SK-N-SH (cell line): ENCODE results near the gene EPHA6. TPM values are rescaled to one million over a fixed set of nuclear protein-coding genes. Genes with fewer than 3 reads are reported as not detected.

Experiments used
- CTCF ChIA-PET: fragments of 300-600, 350-600 bp; formaldehyde crosslinking; extraction: SDS; loops from one replicate; lab custom pipeline; 2021; lab: Yijun Ruan, JAX
- POLR2A ChIA-PET: fragments of 350-600 bp; sonication (Branson Sonifier 250); formaldehyde crosslinking; extraction: SDS; loops from one replicate; lab custom pipeline; 2020; ENCODE audit warnings: antibody characterized with exemption, inconsistent platforms; lab: Yijun Ruan, JAX
- DNase-seq: peaks from one replicate; pipeline ENCODE4 v3.0.0; 2012
- H2AFZ ChIP-seq: fragments of 200-600 bp; sonication (generic); 2 replicates; pipeline ENCODE4 v1.8.1; 2016; ENCODE audit warnings: antibody characterized with exemption, mild to moderate bottlenecking, low read depth
- H3F3A ChIP-seq: fragments of 200-600 bp; sonication (generic); replicated peaks from 2 replicates; pipeline ENCODE3; 2016; ENCODE audit warnings: antibody characterized with exemption, mild to moderate bottlenecking; ENCODE audit not compliant: insufficient read depth
- H3K27ac ChIP-seq, 2 experiments: fragments of 200-500 bp in 1 of 2; fragments of 200-600 bp in 1 of 2; sonication (Bioruptor generic) in 1 of 2; sonication (generic), shearing (Covaris generic) in 1 of 2; 2 replicates each; pipeline versions ENCODE4 v1.5.1 to v1.6.1; 2014 to 2016; ENCODE audit warnings: low read depth in 2 of 2, inconsistent platforms in 1 of 2, low read length in 1 of 2, mild to moderate bottlenecking in 1 of 2, mixed read lengths in 1 of 2
- H3K27me3 ChIP-seq: fragments of 200-600 bp; sonication (generic), shearing (Covaris generic); 2 replicates; pipeline ENCODE4 v1.6.1; 2016; ENCODE audit warnings: mixed run types; ENCODE audit not compliant: insufficient read depth
- H3K36me3 ChIP-seq, 2 experiments: fragments of 200-500 bp in 1 of 2; fragments of 200-600 bp in 1 of 2; sonication (Bioruptor generic) in 1 of 2; sonication (generic) in 1 of 2; replicated peaks in 1 of 2; 2 replicates each; pipeline versions ENCODE3 to v1.5.1; 2014 to 2016; ENCODE audit warnings: low read length in 1 of 2, mild to moderate bottlenecking in 1 of 2; ENCODE audit not compliant: insufficient read depth in 2 of 2, control insufficient read depth in 1 of 2
- H3K4me1 ChIP-seq, 2 experiments: fragments of 200-500 bp in 1 of 2; fragments of 200-600 bp in 1 of 2; sonication (Bioruptor generic) in 1 of 2; sonication (generic), shearing (Covaris generic) in 1 of 2; 2 replicates each; pipeline versions ENCODE4 v1.5.1 to v1.6.1; 2014 to 2016; ENCODE audit warnings: low read depth in 1 of 2, low read length in 1 of 2, mixed run types in 1 of 2; ENCODE audit not compliant: insufficient read depth in 2 of 2, control insufficient read depth in 1 of 2
- H3K4me2 ChIP-seq: fragments of 200-600 bp; sonication (generic), shearing (Covaris generic); 2 replicates; pipeline ENCODE4 v1.6.1; 2017; ENCODE audit warnings: mixed run types
- H3K4me3 ChIP-seq, 2 experiments: fragments of 200-500 bp in 1 of 2; fragments of 200-600 bp in 1 of 2; sonication (Bioruptor generic) in 1 of 2; sonication (generic), shearing (Covaris generic) in 1 of 2; 2 replicates each; pipeline versions ENCODE4 v1.5.1 to v1.8.1; 2014 to 2016; ENCODE audit warnings: low read depth in 2 of 2, inconsistent platforms in 1 of 2, low read length in 1 of 2, mild to moderate bottlenecking in 1 of 2, mixed read lengths in 1 of 2, moderate library complexity in 1 of 2
- H3K79me2 ChIP-seq: fragments of 200-600 bp; sonication (generic); 2 replicates; pipeline ENCODE4 v1.8.1; 2017; ENCODE audit warnings: mild to moderate bottlenecking; ENCODE audit not compliant: insufficient read depth
- H3K9ac ChIP-seq: fragments of 200-600 bp; sonication (generic); 2 replicates; pipeline ENCODE4 v1.6.1; 2017; ENCODE audit warnings: mixed run types
- H3K9me2 ChIP-seq: fragments of 200-600 bp; sonication (generic); 2 replicates; pipeline ENCODE4 v1.6.1; 2017; ENCODE audit warnings: mixed run types
- H3K9me3 ChIP-seq: fragments of 200-600 bp; sonication (generic); 2 replicates; pipeline ENCODE4 v1.6.1; 2017; ENCODE audit warnings: mixed run types, mild to moderate bottlenecking, moderate library complexity
- H4K20me1 ChIP-seq: fragments of 200-600 bp; sonication (generic); 2 replicates; pipeline ENCODE4 v1.6.1; 2017; ENCODE audit warnings: mild to moderate bottlenecking, mixed run types; ENCODE audit not compliant: insufficient read depth
- CHD2 ChIP-seq: fragments of 150-350 bp; IDR thresholded peaks from 2 replicates; pipeline ENCODE4 v1.6.1; 2018; ENCODE audit warnings: low read length; ENCODE audit not compliant: partially characterized antibody
- CTCF ChIP-seq: fragments of 200-600 bp; sonication (generic); IDR thresholded peaks from 2 replicates; pipeline ENCODE4 v1.6.1; 2017; ENCODE audit warnings: antibody characterized with exemption, mild to moderate bottlenecking, moderate library complexity
- ELF1 ChIP-seq: IDR thresholded peaks from 2 replicates; pipeline ENCODE4 v1.4.0; 2012
- EZH2phosphoT487 ChIP-seq: fragments of 200-600 bp; sonication (generic); IDR thresholded peaks from 2 replicates; pipeline ENCODE4 v1.6.1; 2017; ENCODE audit warnings: low read depth, mixed run types, mild to moderate bottlenecking, antibody characterized with exemption, moderate library complexity, borderline replicate concordance
- FOXJ3 ChIP-seq: sonication (generic); formaldehyde crosslinking; IDR thresholded peaks from 2 replicates; pipeline ENCODE4 v1.5.1; 2020; ENCODE audit warnings: mild to moderate bottlenecking, missing genetic modification reagents
- MEF2A ChIP-seq: IDR thresholded peaks from 2 replicates; pipeline ENCODE4 v1.4.0; 2012; ENCODE audit warnings: low read depth, borderline replicate concordance
- NFIC ChIP-seq: IDR thresholded peaks from 2 replicates; pipeline ENCODE4 v1.4.0; 2012; ENCODE audit warnings: borderline replicate concordance
- POLR2AphosphoS5 ChIP-seq: IDR thresholded peaks from 2 replicates; pipeline ENCODE4 v1.6.1; 2012; ENCODE audit warnings: low read depth, low read length
- RFX5 ChIP-seq: IDR thresholded peaks from 2 replicates; pipeline ENCODE4 v1.6.1; 2012; ENCODE audit warnings: mild to moderate bottlenecking, improper control_type of control experiment, low read length
- TAF1 ChIP-seq: IDR thresholded peaks from 2 replicates; pipeline ENCODE4 v1.6.1; 2012; ENCODE audit warnings: low read depth, mild to moderate bottlenecking, low read length, moderate library complexity, borderline replicate concordance
- USF1 ChIP-seq: IDR thresholded peaks from 2 replicates; pipeline ENCODE4 v1.4.0; 2012; ENCODE audit warnings: low read depth, borderline replicate concordance
- USF2 ChIP-seq: fragments of 150-350 bp; IDR thresholded peaks from 2 replicates; pipeline ENCODE4 v1.6.1; 2017; ENCODE audit warnings: antibody characterized with exemption, low read length, low read depth, borderline replicate concordance
- YY1 ChIP-seq: IDR thresholded peaks from 2 replicates; pipeline ENCODE4 v1.4.0; 2012; ENCODE audit warnings: low read depth, mild to moderate bottlenecking
- WGBS: methylation state at CpG from one replicate; pipeline ENCODE4 v1.1.6; 2017; ENCODE audit warnings: low lambda C conversion rate; 5-methylcytosine and 5-hydroxymethylcytosine counted together
- polyA plus RNA-seq, 3 experiments: library from polyadenylated mRNA; depleted of rRNA; stranded (reverse); fragments of >200 nt; gene quantifications; 2 replicates each; pipeline ENCODE4 v1.2.3, GENCODE V29; 2012
- TF ChIP-seq, protein P1 (sequence below): IDR thresholded peaks from 2 replicates; pipeline ENCODE4 v1.4.0; 2012; ENCODE audit warnings: low read depth
- TF ChIP-seq, protein P2 (sequence below): IDR thresholded peaks from 2 replicates; pipeline ENCODE4; 2012

Gene EPHA6
- polyA plus RNA-seq, 1 of the 3 experiments (the other 2 are of a cell fraction): not detected

DNA sequence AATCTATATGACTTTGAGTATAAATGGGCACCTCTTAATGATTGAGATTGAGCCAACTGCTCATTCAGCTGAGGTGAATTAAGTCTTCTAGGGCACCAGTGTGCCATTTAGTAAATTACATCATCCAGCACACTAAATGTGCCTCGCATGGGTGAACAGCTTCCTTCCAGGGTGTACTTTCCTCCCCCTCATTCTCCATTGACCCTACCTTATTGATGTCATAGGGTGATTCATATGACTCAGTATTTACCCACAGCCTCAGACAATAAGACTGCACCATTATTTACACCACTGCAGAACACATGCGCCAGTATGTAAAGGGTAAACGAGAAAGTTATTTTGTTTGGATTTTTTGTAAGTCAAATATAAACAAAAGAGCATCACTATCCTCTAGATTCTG lies 765.0 kb downstream of the EPHA6 start:
- POLR2A ChIA-PET: no interaction called here
- 34% methylated on average over 3 of the region's 3 CpGs for WGBS

More for the DNA sequence above, 765.0 kb downstream of the EPHA6 start:
- no peaks in the 10 kb centered on the region for H3K79me2 ChIP-seq
- TF ChIP-seq ELF1 (no peak), FOXJ3 (CRISPR knock-in tag) (no peak), USF1 (no peak), EZH2phosphoT487 (no peak), POLR2AphosphoS5 (no peak), TAF1 (no peak), CTCF (no peak), MEF2A (no peak), NFIC (no peak), RFX5 (no peak), USF2 (no peak), YY1 (no peak), CHD2 (no peak)
- TF ChIP-seq, protein P1, sequence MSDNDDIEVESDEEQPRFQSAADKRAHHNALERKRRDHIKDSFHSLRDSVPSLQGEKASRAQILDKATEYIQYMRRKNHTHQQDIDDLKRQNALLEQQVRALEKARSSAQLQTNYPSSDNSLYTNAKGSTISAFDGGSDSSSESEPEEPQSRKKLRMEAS: no peak
- TF ChIP-seq, protein P2, sequence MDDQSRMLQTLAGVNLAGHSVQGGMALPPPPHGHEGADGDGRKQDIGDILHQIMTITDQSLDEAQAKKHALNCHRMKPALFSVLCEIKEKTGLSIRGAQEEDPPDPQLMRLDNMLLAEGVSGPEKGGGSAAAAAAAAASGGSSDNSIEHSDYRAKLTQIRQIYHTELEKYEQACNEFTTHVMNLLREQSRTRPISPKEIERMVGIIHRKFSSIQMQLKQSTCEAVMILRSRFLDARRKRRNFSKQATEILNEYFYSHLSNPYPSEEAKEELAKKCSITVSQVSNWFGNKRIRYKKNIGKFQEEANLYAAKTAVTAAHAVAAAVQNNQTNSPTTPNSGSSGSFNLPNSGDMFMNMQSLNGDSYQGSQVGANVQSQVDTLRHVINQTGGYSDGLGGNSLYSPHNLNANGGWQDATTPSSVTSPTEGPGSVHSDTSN: no peak
- H3K27me3 ChIP-seq: no peaks in the 10 kb centered on the region
- H3K4me3 ChIP-seq: no peak overlapping the region
- DNase-seq: no peak
- H2AFZ ChIP-seq: no peak overlapping the region
- no peak overlapping the region for H3K4me2 ChIP-seq
- no peaks in the 10 kb centered on the region for H3F3A ChIP-seq
- no peak overlapping the region for H3K9ac ChIP-seq
- H3K27ac ChIP-seq: no peak overlapping the region
- CTCF ChIA-PET: no interaction called here
- H4K20me1 ChIP-seq: no peaks in the 10 kb centered on the region
- H3K36me3 ChIP-seq: no peaks in the 10 kb centered on the region
- H3K9me2 ChIP-seq: no peaks in the 10 kb centered on the region
- H3K4me1 ChIP-seq: no peaks in the 10 kb centered on the region; a peak in 1 of 4 replicates
- no peaks in the 10 kb centered on the region for H3K9me3 ChIP-seq
